Type B pancreatic cell (in vitro differentiated cells): ENCODE data around the gene SPRR2G. TPM values are rescaled to one million over a fixed set of nuclear protein-coding genes. Genes with fewer than 3 reads are reported as not detected.
"Not testable (repeated sequence)": the region's sequence is repeated elsewhere in the genome, so short reads cannot be mapped to it uniquely, and the experiment has no call there.

Source experiments
- DNase-seq: peaks from one replicate; pipeline ENCODE4 v3.0.0; 2021; ENCODE audit warnings: mixed read lengths; ENCODE audit not compliant: unreplicated experiment; ENCODE audit errors: extremely low spot score
- H3K27ac Mint-ChIP-seq: 2 replicates; pipeline ENCODE4 v1.8.0; 2021; ENCODE audit warnings: mild to moderate bottlenecking, mixed read lengths
- H3K27me3 Mint-ChIP-seq: 2 replicates; pipeline ENCODE4 v1.8.0; 2021; ENCODE audit warnings: mixed read lengths
- H3K36me3 Mint-ChIP-seq: 2 replicates; pipeline ENCODE4 v1.8.0; 2021; ENCODE audit warnings: mixed read lengths
- H3K4me1 Mint-ChIP-seq: one replicate; pipeline ENCODE4 v1.8.0; 2021; ENCODE audit warnings: mixed read lengths; ENCODE audit not compliant: unreplicated experiment
- H3K4me3 Mint-ChIP-seq: 2 replicates; pipeline ENCODE4 v1.8.0; 2021; ENCODE audit warnings: mild to moderate bottlenecking, mixed read lengths
- H3K9me3 Mint-ChIP-seq: 2 replicates; pipeline ENCODE4 v1.8.0; 2021; ENCODE audit warnings: mixed read lengths
- long read RNA-seq: library from polyadenylated mRNA; unstranded; transcript quantifications from one replicate; pipeline ENCODE4 v2.0.0, GENCODE V29; 2020
- total RNA-seq: library from RNA; stranded (reverse); gene quantifications from 2 replicates; pipeline ENCODE4 v1.2.1, GENCODE V29; 2021; ENCODE audit warnings: low replicate concordance
- TF ChIP-seq, protein P1 (sequence below): fragments of 200-600 bp; sonication (generic); conservative IDR thresholded peaks from 2 replicates; pipeline ENCODE4 v1.5.0; 2021; ENCODE audit warnings: antibody characterized with exemption, mild to moderate bottlenecking

Gene SPRR2G
- not detected in 2 replicates for total RNA-seq
- long read RNA-seq: 0 reads

- H3K4me3 Mint-ChIP-seq: no peak within 1 kb of the TSS
- DNase-seq: no peak
- H3K4me1 Mint-ChIP-seq: no peaks in the 10 kb centered on the region
- peaks cover 3% of the 10 kb centered on the region for H3K27me3 Mint-ChIP-seq
- no peak within 1 kb of the TSS for H3K27ac Mint-ChIP-seq
- H3K9me3 Mint-ChIP-seq: peaks cover 5% of the 10 kb centered on the region
- TF ChIP-seq, protein P1, sequence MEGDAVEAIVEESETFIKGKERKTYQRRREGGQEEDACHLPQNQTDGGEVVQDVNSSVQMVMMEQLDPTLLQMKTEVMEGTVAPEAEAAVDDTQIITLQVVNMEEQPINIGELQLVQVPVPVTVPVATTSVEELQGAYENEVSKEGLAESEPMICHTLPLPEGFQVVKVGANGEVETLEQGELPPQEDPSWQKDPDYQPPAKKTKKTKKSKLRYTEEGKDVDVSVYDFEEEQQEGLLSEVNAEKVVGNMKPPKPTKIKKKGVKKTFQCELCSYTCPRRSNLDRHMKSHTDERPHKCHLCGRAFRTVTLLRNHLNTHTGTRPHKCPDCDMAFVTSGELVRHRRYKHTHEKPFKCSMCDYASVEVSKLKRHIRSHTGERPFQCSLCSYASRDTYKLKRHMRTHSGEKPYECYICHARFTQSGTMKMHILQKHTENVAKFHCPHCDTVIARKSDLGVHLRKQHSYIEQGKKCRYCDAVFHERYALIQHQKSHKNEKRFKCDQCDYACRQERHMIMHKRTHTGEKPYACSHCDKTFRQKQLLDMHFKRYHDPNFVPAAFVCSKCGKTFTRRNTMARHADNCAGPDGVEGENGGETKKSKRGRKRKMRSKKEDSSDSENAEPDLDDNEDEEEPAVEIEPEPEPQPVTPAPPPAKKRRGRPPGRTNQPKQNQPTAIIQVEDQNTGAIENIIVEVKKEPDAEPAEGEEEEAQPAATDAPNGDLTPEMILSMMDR: no peak
- no peaks in the 10 kb centered on the region for H3K36me3 Mint-ChIP-seq
These were observed at the start of gene SPRR2G for GRCh38 chr1:153150846-153151245. Gene SPRR2G (minus strand): TSS chr1:153150890. CDS start chr1:153150110, 780 bp downstream.

DNA sequence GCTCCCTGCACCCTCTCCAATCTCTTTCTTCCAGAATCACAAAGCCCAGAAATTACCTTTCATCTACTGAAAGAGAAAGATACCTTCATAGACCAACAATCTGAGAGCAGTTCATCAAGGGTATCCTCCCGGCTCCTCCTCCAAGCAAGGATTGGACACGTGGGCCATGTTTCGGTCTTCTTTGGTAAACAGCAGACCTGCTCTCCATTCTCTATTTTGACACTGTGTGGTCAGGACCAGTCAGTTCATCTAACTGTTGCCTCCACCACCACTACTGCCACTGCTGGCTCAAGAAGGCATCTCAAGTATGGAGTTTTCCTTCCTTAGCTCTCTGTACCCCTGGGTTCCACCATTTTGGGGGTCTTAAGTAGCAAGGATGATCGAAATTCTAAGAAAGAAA is 44.5 kb upstream of the SPRR2G start:
- no peaks in the 10 kb centered on the region for H3K4me1 Mint-ChIP-seq
- no peak overlapping the region for H3K27ac Mint-ChIP-seq
- no peaks in the 10 kb centered on the region for H3K9me3 Mint-ChIP-seq
- TF ChIP-seq, protein P1: no peak
- H3K4me3 Mint-ChIP-seq: no peak overlapping the region
- H3K36me3 Mint-ChIP-seq: no peaks in the 10 kb centered on the region
- H3K27me3 Mint-ChIP-seq: peaks cover 41% of the 10 kb centered on the region
- DNase-seq: no peak

DNA sequence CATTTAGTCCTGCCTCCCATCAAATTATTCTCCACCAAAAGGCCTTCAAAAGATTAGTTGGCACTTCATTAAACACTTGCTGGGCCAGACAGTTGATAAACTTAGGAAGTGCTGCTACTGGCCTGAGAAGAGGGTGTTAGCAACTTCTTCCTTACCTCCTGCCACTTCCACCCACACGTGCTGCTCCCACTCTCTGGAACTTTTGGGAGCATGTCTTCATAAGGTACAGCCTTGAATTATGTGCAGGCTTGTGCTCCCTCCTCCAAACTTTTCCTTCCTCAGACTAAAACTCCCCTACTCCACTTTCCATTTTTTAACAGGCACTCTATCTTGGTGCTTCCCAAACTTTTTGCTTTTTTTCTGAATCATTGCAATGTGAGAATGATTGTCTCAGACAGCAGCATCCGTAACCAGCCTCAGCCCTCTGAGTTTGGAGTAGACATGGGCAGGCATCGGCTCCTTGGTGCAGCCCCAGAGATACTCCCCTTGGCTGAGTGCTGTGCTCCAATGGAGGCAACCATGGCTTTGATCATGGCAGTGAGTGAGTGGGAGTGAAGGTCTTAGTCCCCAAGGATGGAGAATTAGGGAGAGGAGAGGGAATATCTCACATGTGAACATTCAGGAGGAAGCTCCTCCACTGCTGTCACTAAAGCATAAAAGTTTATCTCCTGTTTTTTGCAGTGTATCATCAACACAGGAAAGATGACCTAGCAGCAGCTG is 43.8 kb upstream of the SPRR2G start:
- Mint-ChIP-seq H3K9me3 (no peaks in the 10 kb centered on the region), H3K4me1 (no peaks in the 10 kb centered on the region), H3K27ac (no peak overlapping the region), H3K27me3 (peaks cover 41% of the 10 kb centered on the region), H3K36me3 (no peaks in the 10 kb centered on the region), H3K4me3 (no peak overlapping the region)
- TF ChIP-seq, protein P1: no peak
- DNase-seq: no peak

- Mint-ChIP-seq H3K36me3 (no peaks in the 10 kb centered on the region), H3K4me3 (no peak overlapping the region), H3K4me1 (no peaks in the 10 kb centered on the region), H3K27ac (no peak overlapping the region), H3K27me3 (peaks cover 28% of the 10 kb centered on the region), H3K9me3 (no peaks in the 10 kb centered on the region)
- TF ChIP-seq, protein P1: peak; percentile 56
- no peak for DNase-seq
These were observed 42.0 kb upstream of the SPRR2G start for GRCh38 chr1:153192697-153193096.

DNA sequence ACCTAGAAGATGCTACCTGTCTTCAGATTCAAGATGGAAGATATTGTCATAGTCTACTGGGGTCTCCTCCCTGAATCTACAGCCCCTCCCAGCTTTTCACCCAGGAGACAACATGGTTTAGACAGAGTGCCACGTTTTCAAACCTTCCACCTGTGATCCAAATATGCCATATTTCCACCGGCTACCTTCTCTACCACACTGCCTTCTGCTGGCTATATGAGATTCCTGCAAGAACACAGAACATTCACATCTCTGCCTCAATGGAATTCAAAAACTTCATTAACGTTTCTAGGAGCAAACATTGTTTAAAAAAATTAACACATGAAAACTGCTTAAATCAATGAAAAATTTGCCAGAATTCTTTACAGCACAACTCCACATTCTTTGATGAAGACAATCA is 39.7 kb upstream of the SPRR2G start:
- no peak overlapping the region for H3K27ac Mint-ChIP-seq
- TF ChIP-seq, protein P1: peak; percentile 41
- H3K27me3 Mint-ChIP-seq: peaks cover 14% of the 10 kb centered on the region
- H3K36me3 Mint-ChIP-seq: peaks cover 4% of the 10 kb centered on the region
- no peaks in the 10 kb centered on the region for H3K4me1 Mint-ChIP-seq
- peaks cover 4% of the 10 kb centered on the region for H3K9me3 Mint-ChIP-seq
- DNase-seq: no peak
- H3K4me3 Mint-ChIP-seq: no peak overlapping the region

DNA sequence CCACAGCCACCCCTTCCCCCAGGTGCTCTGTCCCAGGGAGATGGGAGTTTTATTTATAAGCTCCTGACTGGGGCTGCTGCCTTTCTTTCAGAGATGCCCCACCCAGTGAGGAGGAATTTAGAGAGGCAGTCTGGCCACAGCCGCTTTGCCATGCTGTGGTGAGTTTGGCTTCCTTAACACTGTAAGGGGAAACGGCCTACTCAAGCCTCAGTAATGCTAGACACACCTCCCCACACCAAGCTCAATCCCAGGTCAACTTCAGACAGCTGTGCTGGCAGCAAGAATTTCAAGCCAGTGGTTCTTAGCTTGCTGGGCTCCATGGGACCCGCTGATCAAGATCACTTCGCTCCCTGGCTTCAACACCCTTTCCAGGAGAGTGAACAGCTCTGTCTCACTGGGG is 37.6 kb upstream of the SPRR2G start:
- not testable (repeated sequence) for H3K36me3 Mint-ChIP-seq, H3K9me3 Mint-ChIP-seq, H3K4me1 Mint-ChIP-seq, H3K27ac Mint-ChIP-seq, H3K4me3 Mint-ChIP-seq, DNase-seq, H3K27me3 Mint-ChIP-seq
